Activated T-cell treated with anti-CD3 and anti-CD28 coated beads for 4 hours (primary cell): Measurements from ENCODE around the gene THSD8.
"Not testable (repeated sequence)": the region's sequence is repeated elsewhere in the genome, so short reads cannot be mapped to it uniquely, and the experiment has no call there.

Experiments
- DNase-seq: peaks from one replicate; pipeline ENCODE4 v3.0.0-alpha.2; 2020

The THSD8 gene

DNA sequence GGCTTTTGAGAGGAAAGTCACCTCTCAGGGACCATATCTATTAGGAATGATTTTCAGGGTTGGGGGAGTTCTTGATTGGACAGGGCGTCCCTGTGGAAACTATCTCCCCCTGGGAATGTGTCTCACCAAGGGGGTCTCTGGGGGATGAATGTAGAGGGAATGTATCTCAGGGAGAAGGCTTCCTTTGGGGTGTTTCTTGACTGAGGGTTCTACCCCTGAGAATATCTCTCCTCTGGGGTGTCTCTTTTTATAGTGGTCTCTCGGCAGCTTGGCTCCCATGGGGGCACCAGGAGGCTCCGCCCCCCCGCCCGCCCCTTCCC lies 31.5 kb downstream of the THSD8 start:
- DNase-seq: no peak

DNA sequence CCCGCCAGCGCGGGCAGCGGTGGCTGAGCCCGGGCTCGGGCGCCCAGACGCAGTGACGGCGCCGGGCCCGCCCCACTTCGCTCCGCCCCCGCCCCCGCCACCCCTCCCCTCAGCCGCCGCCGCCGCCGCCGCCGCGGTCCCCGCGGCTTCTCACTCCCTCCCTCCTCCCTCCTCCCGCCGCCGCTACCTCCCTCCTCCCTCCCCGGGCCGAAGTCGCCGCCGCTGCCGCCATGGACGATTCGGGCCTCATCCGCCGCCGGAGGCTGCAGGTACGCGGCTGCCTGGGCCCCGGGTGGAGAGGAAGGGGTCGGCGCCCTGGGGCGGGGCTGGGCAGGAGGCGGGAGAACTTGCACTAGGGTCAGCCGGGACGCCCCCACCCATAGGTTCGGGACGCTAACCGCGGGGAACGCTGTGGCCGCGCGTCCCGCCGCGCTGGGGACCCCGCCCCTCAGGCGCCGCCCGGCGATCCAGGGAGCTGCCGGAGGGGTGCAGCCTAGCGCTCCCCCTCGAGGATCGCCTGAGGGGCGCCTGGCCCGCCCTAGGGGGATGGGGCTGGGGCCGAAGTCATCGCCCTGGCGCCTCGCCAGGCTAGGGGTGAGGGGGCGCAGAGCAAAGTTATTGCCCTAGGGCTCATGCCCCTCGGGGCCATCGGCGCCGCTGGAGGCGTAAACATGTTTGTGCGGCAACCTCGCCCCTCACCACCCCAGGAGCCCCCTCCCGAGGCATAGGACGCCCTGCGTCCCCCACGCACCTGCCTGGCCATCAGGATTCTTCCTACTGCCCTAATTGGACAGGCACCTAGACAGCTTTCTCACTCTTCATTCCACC lies 32.1 kb downstream of the THSD8 start:
- DNase-seq: no peak

DNA sequence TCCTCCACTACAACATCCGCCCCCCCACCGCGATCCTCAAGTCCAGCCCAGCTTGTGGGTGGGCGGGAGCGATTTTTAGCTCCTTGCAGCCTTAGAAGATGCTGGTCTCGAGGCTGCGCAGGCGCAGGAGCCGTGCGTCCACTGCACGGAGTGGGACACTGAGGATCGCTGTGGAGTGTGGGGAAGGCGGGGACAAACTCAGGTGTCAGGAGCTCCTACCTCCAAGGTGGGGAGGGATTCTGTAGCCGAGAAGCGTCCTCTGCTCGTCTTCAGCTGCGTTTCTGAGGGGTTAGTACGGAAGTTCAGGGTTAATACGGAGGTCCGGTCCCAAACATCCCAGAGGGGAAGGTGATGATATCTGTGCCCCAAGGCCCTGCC lies 32.7 kb downstream of the THSD8 start, which contains the start of gene RTBDN:
Gene RTBDN (minus strand): TSS at position 14 of the 378 bp plus-strand sequence. CDS start 4,600 bp downstream, outside the sequence.
- no peak for DNase-seq

DNA sequence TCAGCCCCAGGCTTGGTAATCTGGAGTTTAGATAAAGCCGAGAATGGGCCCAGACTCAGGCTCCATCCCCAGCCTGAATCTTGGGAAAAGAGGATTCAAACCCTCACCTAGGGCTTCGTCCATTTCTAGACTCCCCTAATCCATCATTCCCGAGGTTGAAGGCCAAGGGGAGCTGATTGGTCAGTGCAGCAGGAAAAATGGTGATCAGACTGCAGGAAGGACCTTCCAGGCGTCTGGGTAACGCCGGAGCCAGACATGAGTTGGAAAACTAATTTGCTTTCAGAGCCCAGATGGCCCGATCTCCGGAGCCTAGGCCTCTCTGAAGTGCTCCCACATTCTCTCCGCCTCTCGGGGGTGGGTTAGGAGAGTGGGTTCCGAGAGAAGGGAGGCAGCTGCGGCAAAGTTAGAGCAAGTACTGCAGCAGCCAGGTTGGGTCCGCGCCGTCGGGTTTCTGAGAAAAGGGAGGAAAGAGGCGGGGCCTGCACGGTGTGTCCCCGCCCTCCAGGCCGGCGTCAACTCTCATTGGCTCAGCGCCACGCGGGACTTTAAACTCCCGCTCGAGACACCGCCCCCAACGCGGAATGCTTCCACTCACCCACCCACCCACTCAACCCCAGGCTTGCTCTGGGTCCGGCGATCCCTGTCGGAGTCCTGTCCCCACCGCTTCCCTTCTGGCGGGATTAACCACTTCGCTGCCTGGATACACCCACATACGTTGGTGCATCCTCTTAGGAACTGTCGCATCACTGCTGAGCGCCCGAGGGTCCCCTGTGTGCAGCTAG lies 33.3 kb downstream of the THSD8 start:
- no peak for DNase-seq

DNA sequence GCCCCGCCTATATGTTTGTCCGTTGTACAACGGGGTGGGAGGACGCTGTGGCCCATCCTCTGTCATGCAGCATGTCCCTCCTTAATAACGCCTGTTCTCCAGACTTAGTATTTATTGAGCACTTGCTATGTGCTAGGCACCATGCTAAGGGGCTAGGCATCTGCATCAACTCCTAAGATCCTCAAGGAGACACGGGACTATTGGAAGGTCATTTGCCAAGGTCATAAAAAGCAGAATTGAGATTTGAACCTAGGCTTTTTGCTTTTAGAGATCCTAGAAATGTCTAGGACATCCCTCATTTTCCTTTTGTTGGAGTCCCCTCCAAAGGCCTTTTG lies 34.6 kb downstream of the THSD8 start:
- no peak for DNase-seq

DNA sequence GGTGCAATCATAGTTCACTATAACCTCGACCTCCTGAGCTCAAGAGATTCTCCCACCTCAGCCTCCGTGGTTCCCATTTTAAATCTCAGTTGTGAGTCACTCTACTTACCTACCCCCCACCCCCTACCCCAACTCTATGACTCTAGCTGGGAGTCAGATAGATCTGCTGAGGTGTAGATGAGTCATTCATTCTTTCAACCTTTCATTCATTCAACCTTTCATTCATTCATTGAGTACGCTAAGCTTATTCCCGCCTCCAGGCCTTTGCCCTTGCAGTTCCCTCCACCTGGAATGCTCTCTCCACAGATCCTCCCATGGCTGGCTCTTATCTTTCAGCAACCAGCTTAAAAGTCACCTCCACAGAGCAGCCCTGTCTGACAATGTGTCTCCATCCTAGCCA lies 35.4 kb downstream of the THSD8 start:
- DNase-seq: no peak

DNA sequence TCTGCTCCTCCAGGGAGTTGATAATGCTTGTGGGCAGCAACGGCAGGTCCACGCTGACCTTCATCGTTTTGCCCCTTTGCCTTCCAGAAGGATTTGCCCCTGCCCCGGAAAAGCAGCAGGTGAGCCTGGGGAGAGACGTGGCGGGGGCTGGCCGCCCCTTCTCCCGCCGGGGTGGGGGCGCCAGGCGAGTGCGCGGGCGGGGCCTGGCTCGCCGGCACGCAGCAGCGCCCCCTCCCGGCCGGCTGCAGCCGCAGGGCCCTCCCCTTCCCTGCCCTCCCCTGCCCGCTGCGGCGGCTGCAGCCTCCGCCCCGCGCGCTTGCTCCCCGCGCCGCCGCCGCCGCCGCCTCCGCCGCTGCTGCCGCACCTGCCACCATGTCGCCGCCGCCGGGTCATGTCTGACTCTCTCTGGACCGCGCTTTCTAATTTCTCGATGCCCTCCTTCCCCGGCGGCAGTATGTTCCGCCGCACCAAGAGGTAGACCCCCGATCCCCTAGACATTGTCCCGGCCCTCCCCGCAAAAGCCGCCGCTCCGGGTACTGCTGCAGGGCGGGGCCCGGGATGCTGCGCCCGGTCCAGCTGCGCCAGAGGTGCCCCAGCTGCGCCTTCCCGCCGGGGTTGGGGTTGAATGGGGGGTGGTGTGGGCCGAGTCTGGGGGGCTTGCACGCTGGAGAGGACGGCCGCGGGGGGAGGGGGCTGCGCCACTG lies 36.5 kb downstream of the THSD8 start, which contains the start of gene MAST1:
Gene MAST1 (plus strand): TSS at position 334 of the 704 bp plus-strand sequence. CDS start 58 bp downstream, at position 392.
- no peak for DNase-seq

DNA sequence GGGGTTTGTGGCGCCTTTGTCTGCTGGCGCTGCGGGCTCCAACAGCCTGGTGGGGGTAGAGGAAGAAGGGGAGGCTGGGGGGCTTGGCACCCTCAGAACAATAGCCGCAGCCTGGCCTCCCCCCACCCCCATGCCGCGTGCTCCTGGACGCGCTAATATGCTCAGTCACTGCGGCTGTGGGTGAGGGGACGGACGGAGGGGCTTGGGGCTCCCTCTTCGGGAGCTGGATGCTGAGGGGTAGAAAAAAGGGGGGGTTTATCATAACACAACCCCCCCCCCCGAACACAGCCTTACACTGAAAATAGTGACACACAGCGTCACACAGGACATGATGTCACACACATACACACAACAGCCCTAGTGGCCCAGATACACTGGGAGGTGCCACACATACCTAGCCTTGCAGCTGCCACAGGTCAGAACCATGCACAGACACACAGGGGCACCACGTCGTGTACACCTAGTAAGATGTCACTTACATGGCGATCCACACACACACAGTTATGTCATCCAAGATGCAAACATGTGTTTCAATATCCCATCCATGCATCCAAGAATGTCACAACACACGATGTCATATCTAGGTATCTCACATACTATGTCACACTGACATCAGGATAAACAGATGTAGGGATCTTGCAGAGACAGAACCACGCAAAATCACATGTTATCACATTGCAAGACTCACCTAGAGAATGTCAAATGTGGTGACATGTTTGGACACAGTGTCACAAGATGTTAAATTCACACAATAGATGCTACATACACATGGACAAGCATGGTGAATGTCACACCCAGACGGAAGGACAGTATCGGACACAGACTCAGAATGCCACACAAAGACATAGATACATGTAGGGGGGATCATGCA lies 37.3 kb downstream of the THSD8 start:
- no peak for DNase-seq

DNA sequence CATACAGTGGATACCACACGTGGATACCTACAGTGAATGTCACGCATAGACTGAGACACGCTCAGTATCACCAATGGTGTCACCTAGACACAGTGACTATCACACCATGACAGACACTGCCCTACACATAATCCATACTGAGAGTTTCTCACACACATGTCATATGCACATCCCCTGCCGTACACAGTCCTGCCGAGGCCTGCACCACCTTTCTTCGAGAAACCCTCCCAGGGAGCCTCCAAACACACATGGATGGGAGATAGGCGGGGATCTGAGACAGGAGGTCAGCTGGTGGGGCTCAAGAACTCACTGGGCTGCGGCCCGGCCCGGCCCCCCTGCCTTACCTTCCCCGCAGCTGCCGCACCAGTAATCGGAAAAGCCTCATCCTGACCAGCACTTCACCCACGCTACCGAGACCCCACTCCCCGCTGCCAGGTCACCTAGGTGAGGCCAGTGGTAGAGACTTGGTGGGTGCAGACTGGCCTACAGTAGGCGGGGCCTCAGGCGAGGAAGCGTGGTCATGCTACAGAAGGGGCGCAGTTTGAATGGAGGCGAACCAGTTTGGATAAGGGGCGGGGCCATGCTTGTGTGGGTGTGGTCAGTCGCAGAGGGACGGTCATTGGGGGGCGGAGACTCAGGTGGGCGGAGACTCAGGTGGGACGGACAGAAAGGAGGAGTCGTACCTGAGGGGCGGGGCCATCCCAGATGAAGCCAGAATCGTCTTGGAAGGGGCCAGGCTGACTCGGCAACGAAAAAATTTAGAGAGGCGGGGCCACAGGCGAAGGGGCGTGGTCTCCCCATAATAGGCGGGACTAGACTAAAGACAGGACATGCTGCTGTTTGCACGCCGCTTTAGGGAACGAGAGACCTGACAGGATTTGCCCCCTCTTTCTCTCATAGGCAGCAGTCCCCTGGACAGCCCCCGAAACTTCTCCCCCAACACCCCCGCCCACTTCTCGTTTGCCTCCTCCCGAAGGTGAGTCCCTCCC lies 38.5 kb downstream of the THSD8 start:
- no peak for DNase-seq

DNA sequence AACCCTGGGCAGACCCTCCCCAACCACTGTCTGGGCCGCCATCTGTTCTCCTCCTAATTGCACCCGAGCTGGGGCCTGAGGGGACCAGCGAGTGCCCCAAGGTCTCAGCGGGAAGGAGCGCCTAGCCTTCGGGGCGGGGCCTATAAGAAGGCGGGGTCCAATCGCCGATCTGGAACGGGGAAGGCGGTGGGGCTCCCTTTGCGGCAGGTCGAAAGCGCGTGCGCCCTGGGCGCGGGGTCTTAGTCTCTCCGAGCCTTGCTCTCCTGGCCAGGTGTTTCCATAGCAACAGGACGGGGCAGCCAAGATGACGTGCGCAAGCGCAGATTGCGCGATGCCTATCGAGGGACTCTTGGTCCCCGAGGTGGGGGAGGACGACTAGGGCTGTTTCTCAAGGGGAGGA lies 39.2 kb downstream of the THSD8 start:
- DNase-seq: no peak

DNA sequence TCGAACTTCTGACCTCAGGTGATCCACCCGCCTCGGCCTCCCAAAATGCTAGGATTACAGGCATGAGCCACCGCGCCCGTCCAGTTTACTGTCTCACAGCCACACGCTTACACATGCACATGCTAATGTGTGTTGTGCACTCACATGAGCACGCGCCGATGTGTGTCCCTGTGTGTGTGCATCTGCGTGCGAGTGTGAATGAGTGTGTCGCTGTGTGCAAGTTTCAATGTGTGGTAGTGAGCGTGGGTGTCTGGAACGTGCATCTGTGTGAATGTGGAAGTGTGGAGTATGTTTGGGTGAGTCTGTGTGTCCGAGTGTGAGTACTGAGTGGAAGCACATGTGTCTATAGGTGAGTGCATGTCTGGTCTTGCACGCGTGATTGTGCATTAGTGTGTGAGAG lies 40.6 kb downstream of the THSD8 start:
- no peak for DNase-seq

DNA sequence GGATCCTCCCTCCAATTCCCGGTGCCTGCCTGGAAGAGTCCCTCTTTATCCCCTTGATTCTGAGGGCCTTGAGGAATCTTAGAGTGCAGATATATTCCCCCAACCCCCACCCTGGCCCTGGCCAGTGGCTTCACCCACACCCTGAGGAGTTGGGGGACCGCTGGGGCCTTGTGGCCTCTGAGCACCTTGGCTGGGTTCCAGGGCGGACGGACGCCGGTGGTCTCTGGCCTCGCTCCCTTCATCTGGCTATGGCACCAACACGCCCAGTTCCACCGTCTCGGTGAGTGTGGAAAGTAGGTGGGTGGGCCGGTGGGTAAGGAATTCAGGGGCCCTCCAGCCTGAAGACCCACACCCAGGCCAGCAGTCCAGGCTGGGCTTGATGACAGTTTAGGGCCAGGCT lies 41.5 kb downstream of the THSD8 start:
- DNase-seq: no peak

DNA sequence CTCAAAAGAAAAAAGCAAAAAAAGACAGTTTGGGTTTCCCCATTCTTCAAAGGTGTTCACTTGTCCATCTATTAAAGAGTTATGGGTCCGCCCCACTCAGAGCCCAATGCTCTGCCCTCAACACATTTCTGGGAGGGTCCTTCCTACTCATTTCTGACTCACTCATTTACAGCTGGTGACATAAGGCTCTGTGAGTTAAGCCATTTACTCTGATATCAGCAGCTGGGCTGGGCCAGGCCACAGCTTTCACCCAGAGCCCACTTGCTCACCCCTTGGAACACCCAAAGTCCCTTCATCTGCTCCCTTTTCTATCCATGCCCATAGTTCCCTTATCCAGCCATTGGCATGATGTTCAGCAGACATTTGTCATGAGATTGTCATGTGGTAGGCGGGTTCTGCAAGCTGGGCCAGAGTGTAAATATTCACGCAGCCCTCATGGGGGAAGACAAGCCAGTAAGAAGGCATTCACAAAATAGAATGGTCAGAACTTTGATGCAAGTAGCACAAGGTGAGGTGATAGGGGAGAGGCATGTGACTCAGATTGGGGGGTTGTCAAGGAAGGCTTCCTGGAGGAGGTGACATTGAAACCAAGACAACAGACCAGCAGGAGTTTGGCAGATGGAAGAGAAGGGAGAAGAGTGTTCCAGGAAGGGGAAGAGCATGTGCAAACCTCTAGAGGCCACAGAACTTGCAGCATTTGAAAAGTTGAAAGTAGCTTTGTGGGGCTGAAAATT lies 42.3 kb downstream of the THSD8 start:
- DNase-seq: no peak

DNA sequence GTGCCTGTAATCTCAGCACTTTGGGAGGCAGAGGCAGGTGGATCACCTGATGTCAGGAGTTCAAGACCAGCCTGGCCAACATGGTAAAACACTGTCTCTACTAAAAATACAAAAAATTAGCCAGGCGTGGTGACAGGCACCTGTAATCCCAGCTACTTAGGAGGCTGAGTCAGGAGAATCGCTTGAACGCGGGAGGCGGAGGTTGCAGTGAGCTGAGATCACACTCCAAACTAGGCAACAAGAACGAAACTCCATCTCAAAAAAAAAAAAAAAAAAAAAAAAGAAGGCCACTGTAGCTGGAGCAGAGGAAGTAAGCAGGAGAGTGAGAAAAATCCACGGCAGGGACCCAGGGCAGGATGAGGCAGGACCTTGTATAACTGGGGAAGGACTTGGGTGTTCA lies 44.7 kb downstream of the THSD8 start:
- not testable (repeated sequence) for DNase-seq

DNA sequence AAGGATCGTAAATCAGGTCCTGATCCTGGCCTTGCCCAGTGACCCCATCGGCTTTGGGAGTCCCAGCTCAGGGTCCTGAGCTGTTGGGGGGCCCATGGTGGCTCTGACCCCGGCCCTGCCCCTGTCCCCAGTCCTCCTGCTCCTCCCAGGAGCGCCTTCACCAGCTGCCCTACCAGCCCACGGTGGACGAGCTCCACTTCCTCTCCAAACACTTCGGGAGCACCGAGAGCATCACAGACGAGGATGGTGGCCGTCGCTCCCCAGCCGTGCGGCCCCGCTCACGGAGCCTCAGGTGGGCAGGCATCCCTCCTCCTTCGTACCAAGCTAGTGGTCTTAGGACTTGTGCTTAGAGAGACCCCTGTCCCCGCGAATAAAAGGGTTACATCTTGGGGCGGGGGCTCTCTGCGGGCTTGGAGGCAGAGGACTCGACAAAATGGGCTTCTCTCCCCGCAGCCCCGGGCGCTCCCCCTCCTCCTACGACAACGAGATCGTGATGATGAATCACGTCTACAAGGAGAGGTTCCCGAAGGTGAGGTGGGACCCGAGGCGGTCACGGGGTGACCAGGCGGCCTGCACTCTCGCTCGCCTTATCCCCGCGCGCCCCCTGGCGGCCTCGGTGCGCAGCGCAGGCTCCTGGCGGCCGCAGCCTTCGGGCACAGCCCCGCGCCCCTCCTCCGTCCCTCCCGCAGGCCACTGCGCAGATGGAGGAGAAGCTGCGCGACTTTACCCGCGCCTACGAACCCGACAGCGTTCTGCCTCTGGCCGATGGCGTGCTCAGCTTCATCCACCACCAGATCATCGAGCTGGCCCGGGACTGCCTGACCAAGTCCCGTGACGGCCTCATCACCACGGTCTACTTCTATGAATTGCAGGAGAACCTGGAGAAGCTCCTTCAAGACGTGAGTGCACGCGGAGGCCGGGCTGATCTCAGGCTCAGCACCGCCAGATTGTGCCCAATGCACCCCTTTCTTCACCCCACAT lies 45.6 kb downstream of the THSD8 start:
- DNase-seq: peak; percentile 83
